Body of pancreas (tissue), 4 donors: ENCODE results near the gene NABP1.

Experiments
- CTCF ChIP-seq, 7 experiments: fragments of 450-650 bp in 4 of 7; fragments of 200-600 bp in 3 of 7; sonication (generic) in 3 of 7; IDR thresholded peaks; one replicate each; pipeline ENCODE4 v1.5.1; 2016 to 2019; ENCODE audit warnings: antibody characterized with exemption in 7 of 7
- POLR2A ChIP-seq, 3 donors: fragments of 450-650 bp; IDR thresholded peaks; one replicate each; pipeline ENCODE4 v1.6.1; 2016; ENCODE audit warnings: antibody characterized with exemption in 3 of 3, mild to moderate bottlenecking in 2 of 3

DNA sequence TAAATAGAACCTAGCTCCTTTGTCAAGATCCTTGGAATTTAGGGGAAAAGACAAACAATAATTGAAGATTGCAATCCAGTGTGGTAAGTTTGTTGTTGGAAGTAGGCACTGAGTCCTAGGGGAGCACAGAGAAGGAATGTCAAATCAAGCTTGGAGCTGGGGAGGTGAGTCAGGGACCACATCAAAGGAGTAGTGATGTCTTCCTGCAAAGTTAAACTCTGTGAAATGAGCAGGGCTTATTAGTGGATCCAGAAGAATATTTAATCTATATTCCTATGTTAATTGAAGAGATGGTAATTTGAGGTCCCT, 41.7 kb upstream of the NABP1 start:
- TF ChIP-seq CTCF (IDR thresholded peaks at IDR 0.05) (no peak), POLR2A (IDR thresholded peaks at IDR 0.05) (no peak)
